ENCODE data around the gene PSMC5.

PSMC5 gene

GRCh38 chr17:63805591-63805990, 21.6 kb upstream of the PSMC5 start:
- no peak for TF ChIP-seq CTCF (conservative IDR thresholded peaks at IDR 0.05; ENCODE audit: low read length)
- no peak for DNase-seq (ENCODE audit: low read depth)
- no peak overlapping the region for H3K4me3 ChIP-seq (ENCODE audit: low read length)

DNA sequence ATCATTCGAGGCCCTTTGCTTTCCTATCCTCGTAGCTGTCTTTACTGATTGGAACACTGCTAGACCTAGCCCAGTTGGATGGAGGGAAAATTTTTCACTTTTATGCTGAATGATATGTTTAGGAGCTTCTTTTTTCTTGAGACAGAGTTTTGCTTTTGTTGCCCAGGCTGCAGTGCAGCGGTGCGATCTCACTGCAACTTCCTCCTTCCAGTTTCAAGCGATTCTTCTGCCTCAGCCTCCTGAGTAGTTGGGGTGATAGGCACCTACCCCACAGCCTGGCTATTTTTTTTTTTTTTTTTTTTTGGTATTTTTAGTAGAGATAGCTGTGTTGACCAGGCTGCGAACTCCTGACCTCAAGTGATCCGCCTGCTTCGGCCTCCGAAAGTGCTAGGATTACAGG, 17.3 kb upstream of the PSMC5 start:
- no peak for TF ChIP-seq CTCF (conservative IDR thresholded peaks at IDR 0.05; ENCODE audit: low read length)
- DNase-seq (ENCODE audit: low read depth): no peak

GRCh38 chr17:63816123-63816522, 11.1 kb upstream of the PSMC5 start:
- DNase-seq (ENCODE audit: low read depth): no peak
- TF ChIP-seq CTCF (conservative IDR thresholded peaks at IDR 0.05; ENCODE audit: low read length): no peak
- no peak overlapping the region for H3K4me3 ChIP-seq (ENCODE audit: low read length)

More for the DNA sequence above, 17.3 kb upstream of the PSMC5 start:
- no peak overlapping the region for H3K4me3 ChIP-seq (ENCODE audit: low read length)

DNA sequence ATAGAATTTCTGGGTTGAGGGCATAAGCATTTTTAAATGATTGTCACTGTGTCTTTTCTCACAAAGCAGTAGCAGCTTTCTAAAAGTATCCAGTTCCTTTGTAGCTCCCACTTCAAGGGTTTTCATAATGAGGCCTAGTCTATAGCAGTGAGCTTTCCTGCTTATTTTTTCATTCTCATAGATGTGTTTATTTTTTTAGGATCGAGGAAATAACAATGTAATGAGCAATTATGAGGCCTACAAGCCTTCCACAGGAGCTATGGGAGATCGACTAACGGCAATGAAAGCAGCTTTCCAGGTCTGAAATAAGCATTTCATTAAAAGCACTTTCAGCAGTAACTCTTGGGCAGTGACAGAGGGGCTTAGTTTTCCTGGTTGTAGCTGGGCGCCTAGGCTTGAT, 10.6 kb upstream of the PSMC5 start:
- H3K4me3 ChIP-seq (ENCODE audit: low read length): no peak overlapping the region
- TF ChIP-seq CTCF (conservative IDR thresholded peaks at IDR 0.05; ENCODE audit: low read length): no peak
- no peak for DNase-seq (ENCODE audit: low read depth)

DNA sequence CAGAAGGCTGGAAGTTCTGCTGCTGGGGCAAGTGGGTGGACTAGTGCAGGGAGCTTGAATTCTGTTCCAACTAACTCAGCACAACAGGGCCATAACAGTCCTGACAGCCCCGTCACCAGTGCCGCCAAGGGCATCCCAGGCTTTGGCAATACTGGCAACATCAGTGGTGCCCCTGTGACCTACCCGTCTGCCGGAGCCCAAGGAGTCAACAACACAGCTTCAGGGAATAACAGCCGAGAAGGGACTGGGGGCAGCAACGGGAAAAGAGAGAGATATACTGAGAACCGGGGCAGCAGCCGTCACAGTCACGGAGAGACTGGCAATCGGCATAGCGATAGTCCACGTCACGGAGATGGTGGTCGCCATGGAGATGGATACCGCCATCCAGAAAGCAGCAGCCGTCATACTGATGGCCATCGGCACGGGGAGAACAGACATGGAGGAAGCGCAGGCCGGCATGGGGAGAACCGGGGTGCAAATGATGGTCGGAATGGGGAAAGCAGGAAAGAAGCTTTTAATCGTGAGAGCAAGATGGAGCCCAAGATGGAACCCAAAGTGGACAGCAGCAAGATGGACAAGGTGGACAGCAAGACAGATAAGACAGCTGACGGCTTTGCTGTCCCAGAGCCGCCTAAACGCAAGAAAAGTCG, 9.4 kb upstream of the PSMC5 start:
- DNase-seq (ENCODE audit: low read depth): no peak
- no peak overlapping the region for H3K4me3 ChIP-seq (ENCODE audit: low read length)
- TF ChIP-seq CTCF (conservative IDR thresholded peaks at IDR 0.05; ENCODE audit: low read length): no peak

DNA sequence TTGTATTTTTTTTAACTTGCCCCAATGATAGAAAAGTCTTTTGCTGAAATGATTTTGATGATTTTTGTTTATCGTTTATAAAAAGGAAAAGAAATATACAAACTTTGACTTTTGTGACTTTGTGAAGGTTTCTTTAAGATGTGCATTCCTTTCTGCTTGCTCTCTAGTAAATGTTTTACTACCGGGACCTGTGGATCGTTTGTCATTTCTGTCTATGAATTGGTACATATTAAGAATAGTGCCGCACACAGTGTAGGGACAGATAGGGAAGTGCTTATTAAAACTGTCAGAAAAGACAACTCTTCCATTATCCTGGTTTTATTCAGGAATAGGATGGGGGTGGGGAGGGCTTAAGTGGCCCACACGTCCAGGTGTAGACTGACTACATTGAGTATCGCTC, 8.1 kb upstream of the PSMC5 start:
- TF ChIP-seq CTCF (conservative IDR thresholded peaks at IDR 0.05; ENCODE audit: low read length): no peak
- DNase-seq (ENCODE audit: low read depth): no peak
- no peak overlapping the region for H3K4me3 ChIP-seq (ENCODE audit: low read length)

All from AG10803 (cell line).